GM10266 (cell line): ENCODE results near the gene CTDP1.

Experiments
- DNase-seq: peaks from one replicate; pipeline ENCODE4 v3.0.0; 2012; ENCODE audit errors: extremely low spot score
- CTCF ChIP-seq: IDR thresholded peaks from 2 replicates; pipeline ENCODE4 v1.5.1; 2012; ENCODE audit warnings: mild to moderate bottlenecking, low read depth; ENCODE audit not compliant: control insufficient read depth, insufficient read depth; ENCODE audit errors: missing control alignments

Gene CTDP1

GRCh38 chr18:79787527-79787864 lies 107.9 kb downstream of the CTDP1 start:
- TF ChIP-seq CTCF, result no peak
- no peak for DNase-seq

GRCh38 chr18:79787865-79788733 lies 108.5 kb downstream of the CTDP1 start:
- no peak for DNase-seq
- no peak for TF ChIP-seq CTCF

- no peak for TF ChIP-seq CTCF
- no peak for DNase-seq
Measured at GRCh38 chr18:79788734-79789085, 109.1 kb downstream of the CTDP1 start.

- TF ChIP-seq CTCF, result no peak
- no peak for DNase-seq
Measured at GRCh38 chr18:79789091-79789891, 109.7 kb downstream of the CTDP1 start.

GRCh38 chr18:79789901-79790890 lies 110.6 kb downstream of the CTDP1 start:
- no peak for TF ChIP-seq CTCF
- no peak for DNase-seq

GRCh38 chr18:79790996-79791972 lies 111.7 kb downstream of the CTDP1 start:
- no peak for TF ChIP-seq CTCF
- no peak for DNase-seq
